ENCODE data around the gene GALNT18.
A peak's percentile ranks its signal among the peaks of the same experiment; 100 is the strongest.

The GALNT18 gene

GRCh38 chr11:11432621-11433319 lies 189.0 kb downstream of the GALNT18 start:
- no peak for DNase-seq (ENCODE audit: low spot score)

DNA sequence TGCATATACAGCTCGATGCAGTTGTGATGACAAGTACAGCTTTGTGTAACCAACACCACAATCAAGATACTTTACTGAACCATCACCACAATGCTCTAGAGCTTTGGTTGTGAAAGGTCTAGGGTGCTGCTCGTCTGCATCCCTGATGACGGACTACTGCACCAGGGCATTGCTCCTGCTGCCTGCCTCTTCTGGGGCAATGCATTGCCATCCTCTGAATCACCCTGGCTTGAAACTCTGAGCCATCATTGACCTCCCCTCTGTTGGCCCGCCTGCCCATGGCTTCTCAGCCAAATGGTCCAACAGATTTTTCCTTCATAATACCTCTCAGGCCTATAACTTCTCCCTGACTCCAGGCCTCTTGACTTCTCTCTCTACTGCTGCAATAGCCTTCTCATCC lies 191.4 kb downstream of the GALNT18 start:
- DNase-seq (ENCODE audit: low spot score), result no peak

GRCh38 chr11:11428714-11429113 lies 193.1 kb downstream of the GALNT18 start:
- no peak for DNase-seq (ENCODE audit: low spot score)

DNA sequence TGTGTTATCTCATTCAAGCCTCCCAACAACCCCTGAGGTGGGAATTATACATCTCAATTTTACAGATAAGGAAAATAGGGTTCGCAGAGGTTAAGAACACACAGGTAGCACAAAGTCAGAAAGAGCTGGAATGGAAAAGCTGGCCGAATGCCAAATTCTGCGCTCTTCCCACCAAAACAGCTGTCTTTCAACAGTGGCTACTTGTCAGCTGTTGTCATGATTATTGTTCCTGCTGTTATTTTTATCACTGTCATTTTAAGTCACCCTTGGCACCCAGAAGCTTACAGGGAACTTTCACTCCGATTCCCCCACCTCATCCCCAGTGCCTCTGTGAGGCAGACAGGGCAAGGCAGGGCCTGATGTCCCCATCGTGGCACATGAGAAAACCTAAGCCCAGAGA lies 194.3 kb downstream of the GALNT18 start:
- no peak for DNase-seq (ENCODE audit: low spot score)

DNA sequence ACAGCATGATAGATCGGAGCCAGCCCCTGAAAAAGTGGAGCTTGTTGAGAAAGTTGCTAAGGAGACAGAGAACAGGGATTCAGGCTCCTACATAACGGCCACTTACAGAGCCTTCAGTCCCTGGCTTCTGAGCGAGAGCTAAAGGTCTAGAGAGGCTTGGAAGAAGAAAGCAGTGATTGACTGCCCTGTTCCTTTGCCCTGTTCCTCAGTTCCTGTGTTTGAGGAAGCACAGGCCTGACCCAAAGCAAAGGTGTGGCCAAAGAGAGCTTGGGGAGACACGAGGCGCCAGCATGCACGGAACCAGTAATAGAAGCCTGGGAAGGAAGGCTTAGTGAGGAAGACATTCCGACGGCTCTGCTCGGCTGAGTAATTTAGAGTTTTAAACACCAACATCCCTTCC lies 194.7 kb downstream of the GALNT18 start:
- no peak for DNase-seq (ENCODE audit: low spot score)

DNA sequence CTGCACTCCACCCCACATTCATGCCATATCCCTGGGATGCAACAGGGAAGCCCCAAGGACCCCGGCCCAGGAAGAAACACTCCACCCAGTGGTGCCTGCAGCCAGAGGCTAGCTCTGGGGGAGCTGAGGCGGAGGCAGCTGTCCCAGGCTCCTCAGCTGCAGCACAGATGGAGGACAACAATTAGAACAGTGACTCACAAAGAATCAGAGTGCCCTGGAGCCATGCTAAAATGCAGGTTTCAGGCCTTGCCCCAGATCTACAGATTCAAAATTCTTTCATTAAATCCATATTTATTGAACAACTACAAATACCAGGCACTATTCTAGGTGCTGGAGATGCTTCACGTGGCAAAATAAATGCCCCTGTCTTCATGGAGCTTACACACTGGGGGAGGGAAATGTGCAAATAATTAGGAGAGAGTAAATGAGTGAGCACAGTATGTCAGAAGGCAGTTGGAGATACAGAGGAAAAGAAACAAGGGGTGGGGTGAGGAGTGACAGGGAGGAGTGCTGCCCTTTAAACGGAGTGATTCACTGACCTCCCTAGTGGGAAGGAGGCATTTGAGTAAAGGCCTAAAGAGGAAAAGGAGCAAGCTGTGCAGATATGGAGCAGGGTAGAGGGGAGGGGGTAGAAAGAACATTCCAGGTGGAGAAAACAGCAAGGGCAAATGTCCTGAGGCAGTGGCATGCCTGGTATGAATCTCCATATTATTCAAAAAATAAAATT lies 195.4 kb downstream of the GALNT18 start:
- DNase-seq (ENCODE audit: low spot score), result no peak

DNA sequence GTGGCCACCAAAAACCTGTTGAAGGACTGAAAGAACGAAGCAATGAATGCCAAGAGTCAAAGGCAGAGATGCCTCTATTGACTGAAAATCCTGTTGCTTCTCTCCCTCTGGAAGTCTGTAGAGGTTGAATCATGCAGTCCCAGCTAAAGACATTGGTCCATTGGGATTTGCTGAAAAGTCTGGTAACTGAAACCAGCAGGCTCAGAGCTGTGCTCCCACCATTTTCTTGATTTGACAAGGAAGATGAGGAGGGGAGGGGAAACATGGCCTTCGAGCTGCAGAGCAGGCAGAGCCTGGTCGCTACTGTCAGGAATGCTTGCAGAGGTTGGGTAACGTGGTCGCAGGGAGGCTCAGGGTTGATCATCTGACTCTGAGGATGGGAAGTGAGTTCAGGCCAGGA lies 196.0 kb downstream of the GALNT18 start:
- no peak for DNase-seq (ENCODE audit: low spot score)

GRCh38 chr11:11424688-11425087 lies 197.1 kb downstream of the GALNT18 start:
- no peak for DNase-seq (ENCODE audit: low spot score)

DNA sequence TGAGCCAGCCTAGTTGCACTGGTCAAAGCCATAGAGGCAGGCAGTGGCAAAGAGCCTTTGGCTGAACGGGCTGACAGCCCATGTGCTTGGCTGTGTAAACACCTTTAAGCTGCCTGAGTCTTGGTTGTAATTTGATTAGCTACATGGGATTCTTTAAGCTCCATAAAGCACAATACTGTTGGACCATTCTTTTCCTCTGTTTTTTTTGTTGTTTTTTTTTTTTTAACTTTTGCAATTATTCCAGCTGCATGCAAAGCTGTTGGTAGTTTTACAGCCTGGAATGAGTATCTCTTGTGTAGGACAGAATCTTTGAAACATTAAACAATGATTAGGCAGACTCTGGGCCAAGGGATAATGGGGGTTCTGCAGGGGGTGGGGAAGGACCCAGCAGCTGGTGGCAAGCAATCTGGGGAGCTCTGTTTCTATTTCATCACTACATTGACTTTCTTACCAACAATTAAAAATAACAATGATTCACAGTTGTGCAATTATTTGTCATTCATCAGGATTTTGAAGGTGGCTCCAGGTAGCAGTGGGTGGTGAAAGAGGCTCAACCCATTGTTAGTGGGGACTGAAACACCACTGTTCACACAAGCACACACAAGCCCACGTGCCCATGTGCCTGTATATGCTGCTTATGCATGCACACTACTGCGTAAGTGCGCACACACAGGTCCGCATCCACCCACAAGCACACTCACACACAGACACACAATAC lies 199.2 kb downstream of the GALNT18 start:
- no peak for DNase-seq (ENCODE audit: low spot score)

- DNase-seq (ENCODE audit: low spot score), result no peak
Observed at GRCh38 chr11:11421509-11421908, 200.3 kb downstream of the GALNT18 start.

- no peak for DNase-seq (ENCODE audit: low spot score)
Observed at GRCh38 chr11:11420899-11421285, 200.9 kb downstream of the GALNT18 start.

DNA sequence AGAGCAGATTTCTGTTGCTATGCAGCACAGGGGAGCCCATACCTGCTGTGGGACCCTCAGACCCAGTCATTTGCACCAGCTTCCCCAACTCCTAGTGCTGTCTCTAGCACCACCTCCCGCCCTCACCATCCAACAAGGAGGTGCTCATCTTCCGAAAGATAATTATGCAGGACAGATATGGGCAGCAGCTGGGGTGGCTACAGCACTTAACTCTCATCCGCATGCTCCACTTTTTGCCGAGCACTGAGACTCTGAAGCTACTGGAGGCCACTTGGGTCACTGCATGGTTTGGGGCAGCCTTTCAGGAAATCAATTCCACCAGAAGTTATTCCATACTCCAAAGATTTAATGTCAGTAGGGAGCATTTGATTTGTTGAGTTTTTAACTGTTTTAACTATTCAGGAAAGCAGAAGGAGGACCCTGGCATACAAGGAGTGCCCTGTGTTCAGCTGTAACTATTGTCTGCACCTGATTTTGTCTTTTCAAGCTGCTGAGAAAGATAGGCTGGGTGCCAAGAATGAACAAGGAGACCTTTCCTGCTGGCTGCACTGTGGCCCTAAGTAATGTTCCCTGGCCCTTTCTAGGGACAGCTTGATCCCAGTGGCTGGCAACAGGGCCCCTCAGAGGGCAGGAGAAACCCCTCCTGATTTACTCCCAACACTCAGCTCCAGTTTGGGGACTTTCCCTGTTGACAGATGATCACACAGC lies 201.5 kb downstream of the GALNT18 start:
- peak; percentile 41 for DNase-seq (ENCODE audit: low spot score)

DNA sequence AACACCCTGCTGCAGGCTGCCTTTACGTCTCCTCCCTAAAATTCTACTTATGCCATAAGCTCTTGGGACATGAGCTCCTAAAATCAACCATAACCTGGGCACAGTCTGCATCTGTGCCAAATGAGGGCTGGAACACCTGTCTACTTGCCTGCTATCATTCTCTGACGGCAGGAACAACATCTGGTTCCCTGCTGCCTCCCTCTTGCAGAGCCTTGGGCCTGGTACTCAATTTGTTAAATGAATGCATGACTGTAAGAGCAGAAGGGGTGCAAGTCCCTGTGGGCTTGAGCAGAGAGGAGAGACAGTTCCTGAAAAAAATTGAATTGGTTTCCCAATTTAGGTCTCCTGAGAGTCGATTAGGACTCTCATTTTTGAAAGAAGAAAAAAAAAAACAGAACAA lies 202.1 kb downstream of the GALNT18 start:
- no peak for DNase-seq (ENCODE audit: low spot score)

- no peak for DNase-seq (ENCODE audit: low spot score)
Observed at GRCh38 chr11:11416917-11417316, 204.9 kb downstream of the GALNT18 start.

DNA sequence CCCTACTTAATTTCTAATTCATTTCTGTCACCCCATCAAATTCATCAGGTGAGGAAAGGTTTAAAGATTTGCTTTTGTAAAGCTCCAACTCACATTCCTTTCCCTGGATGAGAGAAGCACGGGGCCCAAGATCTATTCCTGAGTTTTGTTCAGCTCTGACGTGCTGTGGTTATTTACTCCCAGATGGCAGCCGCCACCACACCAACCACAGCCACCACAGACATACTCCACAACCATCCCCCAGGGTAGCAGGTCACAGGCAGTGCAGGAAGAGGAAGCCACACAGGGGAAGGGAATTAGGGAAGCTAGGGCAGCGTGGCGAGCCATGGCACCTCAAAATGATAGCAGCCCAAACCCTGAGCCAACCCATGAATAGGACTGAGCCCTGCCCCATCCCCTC lies 205.3 kb downstream of the GALNT18 start:
- DNase-seq (ENCODE audit: low spot score), result no peak

GRCh38 chr11:11415901-11416300 lies 205.9 kb downstream of the GALNT18 start:
- DNase-seq (ENCODE audit: low spot score), result no peak

DNA sequence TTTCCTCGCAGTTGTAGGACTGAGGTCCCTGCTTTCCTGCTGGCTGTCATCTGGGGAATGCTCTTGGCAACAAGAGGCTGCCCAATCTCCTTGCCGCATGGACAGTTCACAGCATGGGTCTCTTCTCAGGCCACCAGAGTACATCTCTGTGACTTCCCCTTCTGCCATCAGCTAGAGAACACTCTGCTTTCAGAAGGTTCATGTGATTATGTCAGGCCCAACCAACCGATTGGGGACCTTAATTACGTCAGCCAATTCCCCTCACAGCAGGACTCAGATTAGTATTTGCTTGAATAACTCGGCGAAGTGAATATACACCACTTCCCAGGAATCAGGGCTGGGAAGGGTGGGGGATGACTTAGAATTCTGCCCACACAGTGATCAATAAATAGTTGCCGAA lies 206.8 kb downstream of the GALNT18 start:
- DNase-seq (ENCODE audit: low spot score), result no peak

DNA sequence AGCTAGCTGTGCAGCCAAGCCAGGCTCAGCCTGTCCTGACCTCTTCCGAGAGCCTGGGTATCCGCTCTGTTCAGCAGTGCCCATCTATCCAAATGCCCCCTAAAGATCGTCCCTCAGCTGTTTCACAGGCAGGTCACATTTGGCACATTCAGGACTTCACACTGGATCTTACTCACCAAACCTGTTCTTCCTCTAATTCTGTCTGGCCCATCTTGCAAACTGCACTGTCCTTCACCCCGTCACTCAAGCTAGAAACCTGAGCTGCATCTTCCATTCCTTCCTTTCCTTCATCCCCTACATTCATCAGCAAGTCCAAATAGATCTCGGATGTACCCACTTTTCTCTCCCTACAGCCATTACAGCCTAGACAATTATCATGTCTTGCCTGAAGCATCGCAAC lies 208.0 kb downstream of the GALNT18 start:
- DNase-seq (ENCODE audit: low spot score), result no peak

DNA sequence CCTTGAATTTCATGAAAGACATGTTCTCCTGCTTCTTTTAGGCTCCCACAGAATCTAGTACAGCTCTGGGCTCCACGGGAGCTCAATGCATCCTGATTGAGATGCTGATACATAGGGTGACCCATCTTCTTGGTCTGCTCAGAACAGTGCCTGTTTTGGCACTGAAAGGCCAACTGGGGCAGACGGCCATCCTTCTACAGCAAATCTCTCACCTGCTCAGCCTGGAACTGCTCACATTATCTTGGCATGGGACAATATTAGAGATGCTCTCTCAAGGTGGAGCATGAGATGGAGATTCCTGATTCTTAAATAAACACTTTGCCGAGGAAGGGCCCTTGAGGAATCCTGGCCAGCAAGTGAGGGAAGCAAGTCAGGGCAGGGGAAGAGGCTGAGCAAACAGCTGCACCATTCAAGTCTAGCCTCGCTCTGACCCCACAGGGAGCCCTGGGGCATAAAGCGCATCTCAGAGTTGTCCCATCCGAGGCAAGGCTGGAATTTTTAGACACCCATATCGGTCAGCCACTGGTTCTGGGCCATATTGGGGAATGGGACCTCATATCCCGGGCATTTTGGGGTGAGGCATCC lies 210.3 kb downstream of the GALNT18 start:
- no peak for DNase-seq (ENCODE audit: low spot score)

DNA sequence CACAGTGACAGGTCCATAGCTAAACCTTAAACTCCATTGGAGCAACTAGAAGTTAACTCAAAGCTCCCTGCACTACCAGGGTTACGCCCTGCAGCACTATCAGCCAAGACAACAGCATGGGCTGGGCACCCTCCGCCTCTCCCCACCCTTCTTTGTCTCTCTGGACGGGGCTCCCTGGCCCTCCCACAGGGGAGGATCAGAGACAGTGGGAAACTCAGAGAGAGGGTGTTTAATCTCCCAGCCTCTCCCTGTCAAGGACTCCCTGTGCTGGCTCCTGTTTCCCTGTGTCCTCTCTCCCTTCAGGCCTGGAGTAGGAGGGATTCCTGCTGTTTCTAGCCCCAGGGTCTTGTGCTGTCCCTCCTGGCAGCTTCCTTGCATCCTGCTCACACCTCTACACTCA lies 211.9 kb downstream of the GALNT18 start:
- DNase-seq (ENCODE audit: low spot score), result peak; percentile 62

DNA sequence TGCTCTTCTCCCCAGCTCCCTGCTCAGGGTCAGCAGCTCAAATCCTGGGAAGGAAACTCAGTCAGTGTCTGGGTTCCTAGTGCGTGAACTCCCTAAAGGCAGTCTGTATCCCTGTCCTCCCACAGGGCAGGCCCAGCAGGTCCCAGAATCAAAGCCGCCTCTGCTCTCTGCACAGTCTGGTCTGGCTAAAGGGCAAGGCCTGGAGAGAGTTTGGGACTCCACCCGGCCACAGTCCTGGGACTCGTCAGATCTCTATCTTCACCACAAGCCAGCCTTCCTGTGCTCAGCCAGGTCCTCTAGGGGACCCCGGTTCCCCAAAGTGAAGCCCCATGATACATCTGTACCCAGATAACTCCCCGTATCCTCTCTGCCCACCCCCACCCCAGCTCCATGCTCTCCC lies 212.6 kb downstream of the GALNT18 start:
- no peak for DNase-seq (ENCODE audit: low spot score)
